Stimulated activated CD4-positive, alpha-beta T cell treated with anti-CD3 and anti-CD28 coated beads, Interleukin-15, amount 100 ng/mL, for 24 hours (primary cell): ENCODE data around the gene ADAMTS4.

Experiments
- DNase-seq: peaks from one replicate; pipeline ENCODE4 v3.0.0-alpha.2; 2020

ADAMTS4 gene

GRCh38 chr1:161171696-161172095 is 27.2 kb downstream of the ADAMTS4 start:
- no peak for DNase-seq

- DNase-seq: no peak
Measured at GRCh38 chr1:161171191-161171590, 27.7 kb downstream of the ADAMTS4 start.

- no peak for DNase-seq
Measured at GRCh38 chr1:161168906-161169305, 29.9 kb downstream of the ADAMTS4 start.

GRCh38 chr1:161166669-161167548 is 31.9 kb downstream of the ADAMTS4 start:
- peak; percentile 31 for DNase-seq

- peak; percentile 95 for DNase-seq
Measured at GRCh38 chr1:161165742-161166668, 32.8 kb downstream of the ADAMTS4 start, which contains the start of gene PPOX. Gene PPOX, plus strand, starts transcription at chr1:161166426. Its CDS starts 422 bp downstream, at chr1:161166848.

- no peak for DNase-seq
Measured at GRCh38 chr1:161164901-161165610, 33.8 kb downstream of the ADAMTS4 start.

- no peak for DNase-seq
Measured at GRCh38 chr1:161163793-161164192, 35.1 kb downstream of the ADAMTS4 start.

- no peak for DNase-seq
Measured at GRCh38 chr1:161162806-161163205, 36.0 kb downstream of the ADAMTS4 start.

GRCh38 chr1:161162052-161162451 is 36.8 kb downstream of the ADAMTS4 start:
- DNase-seq: no peak

GRCh38 chr1:161161652-161162051 is 37.2 kb downstream of the ADAMTS4 start:
- no peak for DNase-seq

GRCh38 chr1:161160671-161161145 is 38.1 kb downstream of the ADAMTS4 start:
- no peak for DNase-seq

- no peak for DNase-seq
Measured at GRCh38 chr1:161159913-161160243, 39.0 kb downstream of the ADAMTS4 start.

GRCh38 chr1:161159087-161159912 is 39.6 kb downstream of the ADAMTS4 start, which contains the start of gene USP21:
Gene USP21, plus strand, starts transcription at chr1:161159500. Its CDS starts 1,141 bp downstream, at chr1:161160641.
- DNase-seq: peak; percentile 94

- no peak for DNase-seq
Measured at GRCh38 chr1:161158316-161159010, 40.4 kb downstream of the ADAMTS4 start.

GRCh38 chr1:161157867-161158266 is 41.0 kb downstream of the ADAMTS4 start:
- DNase-seq: no peak

GRCh38 chr1:161153682-161154337 is 45.0 kb downstream of the ADAMTS4 start, which contains the start of gene UFC1:
Gene UFC1, plus strand, starts transcription at chr1:161153978. Its CDS starts 20 bp downstream, at chr1:161153998.
- peak; percentile 84 for DNase-seq

- no peak for DNase-seq
Measured at GRCh38 chr1:161153176-161153575, 45.7 kb downstream of the ADAMTS4 start.

GRCh38 chr1:161145832-161146231 is 53.0 kb downstream of the ADAMTS4 start:
- DNase-seq: no peak

- DNase-seq: no peak
Measured at GRCh38 chr1:161140755-161141400, 58.0 kb downstream of the ADAMTS4 start.

- DNase-seq: peak; percentile 46
Measured at GRCh38 chr1:161139766-161140165, 59.1 kb downstream of the ADAMTS4 start.
